ENCODE results near the gene SYNPO2. TPM values are rescaled to one million over a fixed set of nuclear protein-coding genes. Genes with fewer than 3 reads are reported as not detected.
"Not testable (repeated sequence)": the region's sequence is repeated elsewhere in the genome, so short reads cannot be mapped to it uniquely, and the experiment has no call there.

Gene SYNPO2
- total RNA-seq, 1 experiment from 2014 or later = not detected

DNA sequence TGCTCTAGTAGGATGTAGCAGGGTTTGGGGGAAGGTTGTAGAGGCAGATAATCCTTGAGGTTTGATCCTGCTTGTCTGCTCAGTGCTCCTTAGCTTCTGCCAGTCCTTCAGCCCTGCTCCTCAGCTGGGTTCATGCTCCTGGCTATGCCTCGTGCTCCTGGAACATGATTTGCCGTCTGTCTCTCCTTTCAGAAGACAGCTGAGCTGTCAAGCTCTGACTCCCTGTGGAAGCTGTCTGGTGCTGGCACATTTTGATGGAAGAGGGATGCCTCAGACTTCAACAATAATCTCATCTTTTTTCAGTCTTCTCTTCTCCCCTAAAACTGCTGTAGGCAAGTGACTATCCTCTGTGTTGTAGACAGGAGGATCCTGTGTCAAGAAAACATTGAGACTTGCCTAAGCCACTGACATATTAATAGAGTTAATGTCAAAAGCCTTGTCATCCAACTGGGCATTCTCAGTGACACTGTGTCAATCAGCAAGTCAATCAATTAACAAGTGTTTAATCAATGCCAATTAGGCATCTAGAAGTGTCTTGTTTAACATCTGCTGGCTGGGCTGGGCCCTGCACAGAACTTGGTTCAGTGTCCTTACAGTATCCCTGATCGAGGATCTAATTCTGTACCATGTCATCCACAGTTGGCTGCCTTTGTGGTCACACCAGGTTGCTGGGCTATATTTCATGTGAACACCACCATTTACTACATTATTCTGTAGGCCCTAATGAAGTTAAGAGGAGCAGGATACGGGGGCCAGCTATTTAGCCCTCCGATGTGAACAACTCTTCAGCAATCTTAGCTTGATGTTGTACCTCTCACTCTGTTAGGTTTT, 96.7 kb downstream of the SYNPO2 start:
- in situ Hi-C loops (cut with HindIII; ENCODE audit: low pct_unique_long_range_greater_than_20kb, low sequenced_read_pairs) = no loop called here
- DNase-seq (ENCODE audit: low read depth) = no peak

DNA sequence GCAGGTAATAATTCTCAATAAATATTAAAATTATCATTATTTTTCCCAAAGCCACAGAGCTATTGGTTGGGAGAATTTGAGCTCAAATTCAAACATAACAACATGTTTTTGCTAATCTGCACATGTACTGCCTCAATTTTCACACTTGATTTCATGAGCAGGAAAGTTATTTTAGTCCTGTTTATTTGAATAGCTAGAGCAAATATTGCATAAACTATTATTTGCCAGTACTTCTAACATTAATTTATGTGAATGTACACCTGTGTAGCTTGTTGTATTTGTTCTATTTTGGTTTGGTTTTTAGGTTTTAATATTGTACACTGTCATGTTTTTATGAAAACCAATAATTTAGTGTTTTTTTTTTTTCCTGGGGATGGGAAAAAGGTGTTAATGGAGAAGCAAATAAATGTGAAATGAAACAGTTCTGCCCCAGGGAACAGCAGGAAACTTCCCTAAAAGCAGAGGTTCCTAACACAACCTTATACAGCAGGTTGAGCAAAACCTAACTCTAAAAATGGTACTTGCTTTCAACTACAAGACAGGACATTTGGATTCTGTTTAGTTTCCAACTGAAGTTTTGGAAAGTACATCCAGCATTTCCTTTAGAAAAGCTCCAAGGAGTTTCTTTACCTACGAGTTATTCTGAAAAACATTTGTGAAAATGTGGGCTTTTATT, 99.4 kb downstream of the SYNPO2 start:
- in situ Hi-C loops (cut with HindIII; ENCODE audit: low pct_unique_long_range_greater_than_20kb, low sequenced_read_pairs) = no loop called here
- DNase-seq (ENCODE audit: low read depth) = no peak

DNA sequence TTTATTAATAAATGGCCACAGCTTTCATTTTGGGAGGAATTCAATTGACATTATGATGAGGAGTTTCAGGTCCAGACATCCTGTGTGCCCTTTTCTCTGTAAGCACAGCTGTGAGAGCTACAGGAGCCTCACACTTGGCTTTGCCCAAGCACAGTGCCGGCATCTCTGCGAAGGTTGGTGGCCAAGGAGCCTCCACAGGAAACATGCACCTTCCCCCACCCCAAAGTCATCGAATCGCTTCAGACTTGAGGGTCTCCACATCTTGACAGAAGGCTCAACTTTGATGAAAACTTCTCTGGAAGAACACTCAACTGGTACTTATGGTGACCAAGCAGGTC, 100.0 kb downstream of the SYNPO2 start:
- DNase-seq (ENCODE audit: low read depth) = no peak
- in situ Hi-C loops (cut with HindIII; ENCODE audit: low pct_unique_long_range_greater_than_20kb, low sequenced_read_pairs) = no loop called here

DNA sequence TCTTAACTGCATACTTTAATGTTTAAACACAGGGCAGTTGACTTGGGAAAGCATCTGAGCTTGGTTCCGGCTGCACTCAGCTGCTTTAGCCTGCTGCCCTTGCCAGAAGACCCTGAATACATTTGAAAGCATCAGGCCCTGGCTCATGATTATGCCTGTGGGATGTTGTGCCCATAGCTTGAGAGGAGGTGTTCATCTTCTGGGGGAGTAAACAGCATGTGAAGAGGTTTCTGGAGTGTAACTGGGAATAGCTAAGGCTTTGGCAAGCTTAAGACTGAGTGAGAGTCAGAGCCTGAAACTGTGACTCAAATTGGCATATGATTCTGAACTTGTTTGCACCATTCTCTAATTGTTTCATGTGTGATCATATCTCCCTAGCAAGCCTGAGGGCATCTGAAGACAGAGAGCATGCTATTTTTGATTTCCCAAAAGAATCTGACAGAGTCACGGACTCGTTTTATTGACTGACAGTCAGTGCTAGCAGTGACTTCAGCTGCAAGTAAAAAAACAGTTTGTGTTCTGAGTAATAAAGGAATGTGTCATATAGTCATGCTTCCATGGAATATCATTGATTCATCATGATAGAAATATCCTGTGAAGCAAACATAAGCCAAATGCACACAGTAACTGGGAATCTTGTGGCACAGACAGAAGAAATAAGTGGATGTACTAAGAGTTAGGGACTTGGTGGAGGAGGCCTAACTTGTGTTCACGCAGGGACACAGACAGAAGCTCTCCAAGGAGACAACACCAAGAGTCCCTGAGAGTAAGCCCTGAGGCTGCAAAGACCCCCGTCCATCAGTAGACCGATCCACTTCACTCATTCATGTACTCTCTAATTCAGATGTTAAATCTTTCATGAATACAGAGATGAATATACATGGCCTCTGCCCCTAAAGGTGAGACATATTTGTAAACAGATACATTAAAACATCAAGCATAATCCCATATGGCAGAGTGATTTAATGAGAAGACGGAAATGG, 100.7 kb downstream of the SYNPO2 start:
- DNase-seq (ENCODE audit: low read depth) = no peak
- in situ Hi-C loops (cut with HindIII; ENCODE audit: low pct_unique_long_range_greater_than_20kb, low sequenced_read_pairs) = no loop called here

DNA sequence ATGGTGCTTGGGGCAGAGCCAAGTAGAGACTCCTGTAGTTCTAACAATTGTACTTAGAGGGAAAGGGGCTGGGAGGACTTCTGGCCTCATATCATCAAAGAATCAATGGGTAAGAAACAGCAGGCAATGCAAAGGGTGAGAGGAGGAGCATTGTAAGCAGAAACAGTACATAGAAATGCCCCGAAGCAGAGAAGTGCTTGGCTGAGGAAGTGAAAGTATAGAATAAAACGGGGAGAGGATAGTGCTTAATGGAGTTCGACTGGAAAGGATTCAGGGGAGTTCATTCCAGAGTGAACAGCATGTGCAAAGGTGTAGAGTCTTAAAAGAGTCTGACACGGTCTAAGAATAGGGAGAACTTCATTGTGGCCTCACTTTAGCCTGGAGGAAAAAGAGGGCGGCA, 103.0 kb downstream of the SYNPO2 start:
- DNase-seq (ENCODE audit: low read depth) = no peak
- in situ Hi-C loops (cut with HindIII; ENCODE audit: low pct_unique_long_range_greater_than_20kb, low sequenced_read_pairs) = no loop called here

DNA sequence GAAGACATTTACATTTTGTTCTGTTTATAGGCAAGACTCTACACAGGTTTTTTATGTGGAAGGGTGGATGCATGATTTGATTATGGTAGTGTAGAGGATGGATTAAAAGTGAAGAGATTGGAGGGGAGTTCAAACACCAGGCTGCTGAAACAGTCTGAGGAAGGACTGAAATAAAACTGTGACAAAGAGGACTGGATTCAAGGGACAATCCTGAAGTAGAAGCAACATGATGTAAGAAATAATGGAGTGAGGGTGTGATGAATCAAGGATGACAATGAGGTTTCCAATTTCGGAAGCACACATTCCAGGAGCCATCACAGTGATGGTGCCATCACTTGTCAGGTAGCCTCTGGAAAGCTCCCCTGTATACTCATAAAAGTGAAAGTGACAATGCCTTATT, 103.5 kb downstream of the SYNPO2 start:
- in situ Hi-C loops (cut with HindIII; ENCODE audit: low pct_unique_long_range_greater_than_20kb, low sequenced_read_pairs) = no loop called here
- no peak for DNase-seq (ENCODE audit: low read depth)

DNA sequence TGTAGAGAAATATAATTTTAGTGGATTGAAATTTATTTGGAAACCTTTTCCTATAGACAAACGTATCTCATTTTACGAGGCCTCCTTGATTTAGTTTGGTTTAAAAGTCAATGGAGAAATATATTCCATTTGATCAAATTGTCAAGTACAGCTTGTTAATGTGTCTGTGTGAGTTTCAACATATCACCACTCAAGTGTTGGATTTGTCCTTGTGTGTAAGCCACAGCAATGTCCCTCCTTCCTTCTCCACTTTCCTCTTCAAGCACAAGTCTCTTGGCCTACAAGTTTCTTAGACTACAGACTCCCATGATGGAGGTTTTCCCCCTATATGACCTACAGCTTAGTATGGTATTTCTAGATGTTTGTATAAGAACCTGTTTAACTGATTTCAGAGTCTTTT, 104.7 kb downstream of the SYNPO2 start:
- DNase-seq (ENCODE audit: low read depth) = no peak
- in situ Hi-C loops (cut with HindIII; ENCODE audit: low pct_unique_long_range_greater_than_20kb, low sequenced_read_pairs) = no loop called here

DNA sequence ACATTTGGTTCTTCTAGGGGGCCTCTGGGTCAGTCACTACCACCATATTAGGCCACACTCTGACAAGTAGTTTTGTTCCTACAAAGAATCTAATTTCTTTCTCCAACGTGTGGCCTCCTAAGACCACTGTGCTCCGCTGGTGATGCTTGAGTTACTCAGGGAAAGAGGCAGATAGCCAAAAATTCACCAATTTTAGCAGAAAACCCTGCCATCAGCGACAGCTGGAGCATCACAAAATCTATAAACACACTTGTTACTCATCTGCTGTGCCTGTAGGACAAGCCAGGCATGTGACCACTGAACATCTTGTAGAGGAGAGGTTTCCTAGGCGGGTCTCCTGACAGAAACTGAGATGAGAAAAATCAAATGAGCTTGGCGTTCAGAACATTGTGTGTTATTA, 105.4 kb downstream of the SYNPO2 start:
- in situ Hi-C loops (cut with HindIII; ENCODE audit: low pct_unique_long_range_greater_than_20kb, low sequenced_read_pairs) = no loop called here
- no peak for DNase-seq (ENCODE audit: low read depth)

DNA sequence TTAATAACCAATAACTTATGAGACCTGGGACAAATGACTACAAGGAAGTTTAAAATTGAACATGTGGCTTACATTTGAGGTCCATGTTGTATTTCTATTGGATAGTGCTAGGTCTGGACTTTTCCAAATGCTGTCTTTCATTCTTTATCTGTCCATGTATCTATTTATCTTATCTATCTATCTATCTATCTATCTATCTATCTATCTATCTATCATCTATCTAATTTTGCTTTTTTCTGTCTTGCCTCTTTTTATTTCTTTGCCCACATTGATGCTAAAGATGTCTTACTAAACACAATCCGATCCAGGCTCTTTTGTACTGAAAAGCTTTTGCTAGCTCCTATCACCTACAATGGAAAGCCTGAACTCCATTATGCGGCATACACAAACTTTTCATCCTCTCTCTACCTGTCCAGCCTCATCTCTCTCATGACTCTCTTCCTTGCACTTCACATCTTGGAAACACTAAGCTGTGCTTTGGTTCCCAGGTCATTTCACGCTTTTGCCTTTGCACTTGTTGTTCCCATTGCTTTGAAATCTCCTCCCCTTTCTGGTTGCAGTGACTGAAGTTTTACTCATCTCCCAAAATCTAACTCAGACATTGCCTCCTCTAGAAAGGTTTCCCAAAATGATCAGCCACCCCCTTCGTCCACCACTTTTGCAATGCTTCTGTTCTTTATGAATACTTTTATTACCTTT, 107.2 kb downstream of the SYNPO2 start:
- in situ Hi-C loops (cut with HindIII; ENCODE audit: low pct_unique_long_range_greater_than_20kb, low sequenced_read_pairs) = no loop called here
- DNase-seq (ENCODE audit: low read depth) = no peak

DNA sequence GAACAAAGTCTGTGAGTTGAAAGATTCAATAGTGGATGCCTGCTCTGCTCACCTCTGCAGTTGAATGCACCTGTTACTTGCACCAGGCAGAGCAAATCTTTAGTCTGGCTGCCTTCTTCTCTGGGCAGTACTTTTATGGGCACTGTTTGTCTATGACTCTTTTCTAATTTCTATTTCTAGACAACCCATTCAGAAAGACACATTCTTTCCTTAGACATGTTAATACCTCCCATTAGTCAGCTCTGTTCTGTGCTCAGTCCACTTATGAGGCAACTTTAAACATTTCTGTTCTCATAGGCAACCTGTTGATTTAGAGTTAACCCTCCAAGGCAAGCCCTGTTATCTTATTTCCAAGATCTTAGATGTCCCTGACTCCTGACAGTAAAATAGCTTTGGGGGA, 108.9 kb downstream of the SYNPO2 start:
- in situ Hi-C loops (cut with HindIII; ENCODE audit: low pct_unique_long_range_greater_than_20kb, low sequenced_read_pairs) = no loop called here
- DNase-seq (ENCODE audit: low read depth) = no peak

DNA sequence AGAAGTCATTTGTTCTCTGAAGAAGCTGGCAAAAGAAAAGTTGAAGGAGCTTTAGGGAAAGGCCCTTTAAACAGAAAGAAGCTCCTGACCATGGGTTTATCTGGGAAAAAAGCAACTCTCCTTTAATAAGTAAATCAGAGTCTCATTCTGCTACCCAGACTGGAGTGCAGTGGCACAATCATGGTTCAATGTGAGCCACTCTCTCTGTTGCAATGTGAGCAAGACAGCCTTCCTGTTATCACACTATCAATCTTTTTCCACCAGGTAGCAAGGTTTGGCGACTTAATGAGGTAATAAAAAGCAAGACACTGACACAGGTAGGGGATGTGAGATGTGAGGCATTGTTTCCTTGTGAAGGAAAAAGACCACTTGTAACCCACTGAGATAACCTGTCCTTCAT, 111.3 kb downstream of the SYNPO2 start:
- in situ Hi-C loops (cut with HindIII; ENCODE audit: low pct_unique_long_range_greater_than_20kb, low sequenced_read_pairs) = no loop called here

DNA sequence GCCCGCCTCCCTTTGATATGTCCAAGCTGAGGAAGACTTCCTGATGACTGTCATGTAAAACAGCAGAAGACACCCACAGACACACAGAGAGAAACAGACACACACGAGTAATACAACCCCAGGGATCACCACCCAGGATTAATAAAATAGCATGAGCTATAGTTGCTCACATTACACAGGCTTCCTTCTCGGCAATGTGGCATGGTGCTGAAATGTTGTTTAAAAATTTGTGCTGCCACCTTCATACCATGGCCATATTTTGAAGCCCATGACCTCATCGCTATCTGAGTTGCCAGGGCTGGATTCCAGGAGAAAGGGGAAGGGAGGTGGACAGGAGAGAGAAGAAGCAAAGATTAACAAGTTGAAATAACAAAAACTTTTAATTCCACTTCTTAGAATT, 111.7 kb downstream of the SYNPO2 start:
- DNase-seq (ENCODE audit: low read depth) = no peak
- in situ Hi-C loops (cut with HindIII; ENCODE audit: low pct_unique_long_range_greater_than_20kb, low sequenced_read_pairs) = no loop called here

More for the DNA sequence above, 111.3 kb downstream of the SYNPO2 start:
- no peak for DNase-seq (ENCODE audit: low read depth)

DNA sequence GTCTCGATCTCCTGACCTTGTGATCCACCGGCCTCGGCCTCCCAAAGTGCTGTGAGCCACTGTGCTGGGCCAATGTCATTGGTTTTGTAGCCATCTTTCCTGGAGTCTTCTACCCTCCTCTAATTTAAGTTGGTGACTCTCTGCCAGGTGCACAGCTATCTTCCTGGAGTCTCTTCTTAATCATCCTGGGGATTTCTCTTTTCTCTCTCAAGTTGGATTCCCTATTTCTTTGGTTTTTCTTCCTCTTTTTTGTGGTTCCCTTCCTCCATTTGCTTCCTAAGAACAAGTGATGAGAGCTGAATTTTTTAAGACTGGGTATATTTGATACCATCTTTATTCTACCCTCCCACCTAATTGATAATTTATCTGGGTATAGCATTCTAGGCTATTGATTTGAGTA, 113.8 kb downstream of the SYNPO2 start:
- in situ Hi-C loops (cut with HindIII; ENCODE audit: low pct_unique_long_range_greater_than_20kb, low sequenced_read_pairs) = no loop called here
- DNase-seq (ENCODE audit: low read depth) = no peak

DNA sequence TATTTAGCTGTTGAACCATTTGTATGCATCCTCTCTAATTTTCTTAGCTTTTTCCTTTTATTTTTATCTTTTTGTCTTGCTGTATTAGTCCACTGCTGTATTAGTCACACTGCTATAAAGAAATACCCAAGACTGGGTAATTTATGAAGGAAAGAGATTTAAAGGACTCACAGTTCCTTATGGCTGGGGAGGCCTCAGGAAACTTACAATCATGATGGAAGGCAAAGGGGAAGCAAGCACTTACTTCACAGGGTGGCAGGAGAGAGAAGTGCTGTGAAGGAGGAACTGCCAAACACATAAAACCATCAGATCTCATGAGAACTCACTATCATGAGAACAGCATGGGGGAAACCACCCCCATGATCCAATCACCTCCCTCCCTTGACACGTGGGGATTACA, 114.3 kb downstream of the SYNPO2 start:
- DNase-seq (ENCODE audit: low read depth); in situ Hi-C loops (cut with HindIII; ENCODE audit: low pct_unique_long_range_greater_than_20kb, low sequenced_read_pairs): not testable (repeated sequence)

DNA sequence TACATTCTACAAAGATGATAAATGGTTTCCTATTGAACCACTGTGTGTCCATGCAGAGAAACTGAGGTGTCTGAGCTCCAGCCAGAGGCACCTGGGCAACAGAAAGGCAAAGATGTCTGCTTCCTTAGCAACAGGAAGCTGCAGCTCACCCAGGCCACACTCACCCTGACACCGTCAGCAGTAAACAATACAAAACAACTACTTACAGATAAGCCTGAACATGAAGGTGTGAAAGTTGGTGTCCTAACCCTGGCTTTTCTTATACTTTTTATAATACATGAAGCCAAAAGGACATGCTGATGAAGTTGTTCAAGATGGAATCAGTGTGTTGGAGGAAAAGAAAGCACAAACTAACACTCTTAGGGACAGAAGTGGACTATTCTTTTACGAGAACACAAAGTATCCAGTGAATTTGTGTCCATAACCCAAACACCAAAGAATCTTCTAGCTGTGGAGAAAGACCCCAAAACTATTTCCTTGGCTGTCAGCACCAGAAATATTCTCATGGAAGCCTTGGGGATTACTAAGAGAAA, 117.3 kb downstream of the SYNPO2 start:
- DNase-seq (ENCODE audit: low read depth) = no peak

DNA sequence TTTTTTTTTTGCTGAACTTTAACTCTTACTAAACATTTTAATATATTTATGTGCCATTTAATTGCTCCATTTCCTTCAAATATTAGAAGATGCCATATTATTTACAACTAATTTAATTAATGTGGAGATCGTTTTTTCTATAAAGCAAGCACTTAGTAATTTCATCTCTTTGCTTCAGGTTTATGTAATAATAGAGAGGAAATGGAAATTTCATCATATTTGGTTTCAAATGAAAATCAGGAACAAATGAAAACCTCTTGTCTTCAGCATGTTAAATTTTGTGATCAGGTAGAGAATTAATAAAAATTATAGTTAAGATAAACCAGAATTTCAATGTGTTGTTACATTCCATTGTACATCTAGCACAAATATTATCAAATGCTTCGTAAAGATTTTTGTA, 120.1 kb downstream of the SYNPO2 start:
- in situ Hi-C loops (cut with HindIII; ENCODE audit: low pct_unique_long_range_greater_than_20kb, low sequenced_read_pairs) = no loop called here

More for the DNA sequence above, 117.3 kb downstream of the SYNPO2 start:
- in situ Hi-C loops (cut with HindIII; ENCODE audit: low pct_unique_long_range_greater_than_20kb, low sequenced_read_pairs) = no loop called here

DNA sequence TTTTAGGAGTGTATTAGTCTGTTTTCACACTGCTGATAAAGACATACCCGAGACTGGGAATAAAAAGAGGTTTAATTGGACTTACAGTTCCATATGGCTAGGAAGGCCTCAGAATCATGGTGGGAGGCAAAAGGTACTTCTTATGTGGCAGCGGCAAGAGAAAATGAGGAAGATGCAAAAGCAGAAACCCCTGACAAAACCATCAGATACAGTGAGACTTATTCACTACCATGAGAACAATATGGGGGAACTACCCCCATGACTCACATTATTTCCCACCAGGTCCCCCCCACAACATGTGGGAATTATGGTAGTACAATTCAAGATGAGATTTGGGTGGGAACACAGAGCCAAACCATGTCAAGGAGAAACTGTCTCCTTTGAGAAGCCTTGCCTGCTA, 121.6 kb downstream of the SYNPO2 start:
- in situ Hi-C loops (cut with HindIII; ENCODE audit: low pct_unique_long_range_greater_than_20kb, low sequenced_read_pairs); DNase-seq (ENCODE audit: low read depth): not testable (repeated sequence)

More for the DNA sequence above, 120.1 kb downstream of the SYNPO2 start:
- DNase-seq (ENCODE audit: low read depth) = no peak
